HFFc6 (cell line): ENCODE results near the gene CDC42EP4. TPM values are rescaled to one million over a fixed set of nuclear protein-coding genes. Genes with fewer than 3 reads are reported as not detected.

ENCODE experiments used
- DNase-seq: peaks from one replicate; pipeline ENCODE4 v3.0.0-alpha.2; 2018
- H3K27ac Mint-ChIP-seq: 2 replicates; pipeline ENCODE4 v1.8.0; 2020; ENCODE audit warnings: mild to moderate bottlenecking, mixed read lengths
- H3K27me3 Mint-ChIP-seq: 2 replicates; pipeline ENCODE4 v1.8.0; 2021; ENCODE audit warnings: mild to moderate bottlenecking, moderate library complexity, mixed read lengths; ENCODE audit not compliant: insufficient read depth
- H3K36me3 Mint-ChIP-seq: 2 replicates; pipeline ENCODE4 v1.8.0; 2021; ENCODE audit warnings: low read depth, mixed read lengths
- H3K4me1 Mint-ChIP-seq: 2 replicates; pipeline ENCODE4 v1.8.0; 2020; ENCODE audit warnings: low read depth, mixed read lengths
- H3K4me3 Mint-ChIP-seq: 2 replicates; pipeline ENCODE4 v1.8.0; 2020; ENCODE audit warnings: mild to moderate bottlenecking, moderate library complexity, mixed read lengths
- H3K9me3 Mint-ChIP-seq: 2 replicates; pipeline ENCODE4 v1.8.0; 2020; ENCODE audit warnings: mild to moderate bottlenecking, mixed read lengths
- CTCF ChIP-seq: fragments of 200-600 bp; sonication (generic); IDR thresholded peaks from 2 replicates; pipeline ENCODE4 v1.5.0; 2021; ENCODE audit warnings: antibody characterized with exemption, mild to moderate bottlenecking
- total RNA-seq, 6 experiments: library from RNA; stranded (reverse); fragmentation: NEBNext Ultra II Directional; extraction: Animal tissue kit (Norgen Biotek cat#: 25700); gene quantifications; 2 replicates in 1 of 6; 3 replicates in 5 of 6; pipeline ENCODE4 v1.2.3, GENCODE V29; 2021

Gene CDC42EP4
- total RNA-seq, 6 experiments from 2014 or later, result 18.1 to 27.8 (median 25.9) TPM

GRCh38 chr17:73237714-73238113 lies 74.1 kb downstream of the CDC42EP4 start:
- no peak for DNase-seq
- no peak overlapping the region; the same call in 1 of the 2 replicates for H3K27ac Mint-ChIP-seq
- no peak for TF ChIP-seq CTCF
- no peaks in the 10 kb centered on the region for H3K27me3 Mint-ChIP-seq
- peaks cover 13% of the 10 kb centered on the region; the same call in 1 of the 2 replicates for H3K36me3 Mint-ChIP-seq
- H3K4me3 Mint-ChIP-seq, result no peak overlapping the region
- peaks cover 28% of the 10 kb centered on the region for H3K4me1 Mint-ChIP-seq
- no peaks in the 10 kb centered on the region for H3K9me3 Mint-ChIP-seq

GRCh38 chr17:73234736-73235135 lies 77.1 kb downstream of the CDC42EP4 start:
- peaks cover 14% of the 10 kb centered on the region; the same call in 1 of the 2 replicates for H3K36me3 Mint-ChIP-seq
- H3K4me3 Mint-ChIP-seq, result no peak overlapping the region
- no peaks in the 10 kb centered on the region for H3K9me3 Mint-ChIP-seq
- TF ChIP-seq CTCF, result no peak
- H3K27me3 Mint-ChIP-seq, result no peaks in the 10 kb centered on the region; the same call in 1 of the 2 replicates
- peaks cover 40% of the 10 kb centered on the region for H3K4me1 Mint-ChIP-seq
- H3K27ac Mint-ChIP-seq, result no peak overlapping the region
- no peak for DNase-seq

Other genes with a start within 250 kb of the CDC42EP4 start
- gene SLC39A11, start 219.3 kb downstream of the CDC42EP4 start, total RNA-seq, result 10 to 100 TPM; 29.7 to 40.6 (median 34.9) TPM
- gene SSTR2, start 147.0 kb downstream of the CDC42EP4 start, total RNA-seq, result under 1 TPM in 3 of 6 experiments, not detected in 3; 0.05 to 0.15 (median 0.05) TPM
- 10 to 100 TPM; 47.3 to 59.0 (median 55.8) TPM for gene COG1, start 118.9 kb downstream of the CDC42EP4 start, total RNA-seq
- not detected for gene CPSF4L, start 50.1 kb downstream of the CDC42EP4 start, total RNA-seq